ENCODE data around the gene TTC29.
"Not testable (repeated sequence)": the region's sequence is repeated elsewhere in the genome, so short reads cannot be mapped to it uniquely, and the experiment has no call there.

Gene TTC29

GRCh38 chr4:146793727-146794126 lies 151.9 kb downstream of the TTC29 start:
- TF ChIP-seq TAF1 (IDR thresholded peaks at IDR 0.05; ENCODE audit: borderline replicate concordance, low read depth, low read length): no peak
- no peak for TF ChIP-seq POLR2A (IDR thresholded peaks at IDR 0.05; ENCODE audit: low read depth, low read length)
- no peak for TF ChIP-seq POLR2AphosphoS5 (IDR thresholded peaks at IDR 0.05; ENCODE audit: low read depth, low read length)
- FAIRE-seq: no peak

DNA sequence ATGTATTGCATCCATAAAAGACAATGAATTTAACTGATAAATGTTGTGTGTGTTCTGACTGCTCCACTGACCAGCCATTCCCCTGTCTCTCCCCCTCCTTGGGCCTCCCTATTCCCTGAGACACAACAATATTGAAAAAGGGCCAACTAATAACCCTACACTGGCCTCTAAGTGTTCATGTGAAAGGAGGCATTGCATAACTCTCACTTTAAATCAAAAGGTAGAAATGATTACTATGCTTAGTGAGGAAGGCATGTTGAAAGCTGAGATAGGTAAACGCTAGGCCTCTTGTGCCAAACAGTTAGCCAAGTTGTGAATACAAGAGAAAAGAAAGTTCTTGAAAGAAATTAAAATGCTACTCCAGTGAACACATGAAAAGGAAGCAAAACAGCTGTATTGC lies 154.2 kb downstream of the TTC29 start:
- no peak for DNase-seq (ENCODE audit: insufficient read length)
- no peak for FAIRE-seq
- TF ChIP-seq POLR2A (IDR thresholded peaks at IDR 0.05; ENCODE audit: low read depth, low read length): no peak
- TF ChIP-seq POLR2AphosphoS5 (IDR thresholded peaks at IDR 0.05; ENCODE audit: low read depth, low read length): no peak
- TF ChIP-seq TAF1 (IDR thresholded peaks at IDR 0.05; ENCODE audit: borderline replicate concordance, low read depth, low read length): no peak

More at GRCh38 chr4:146793727-146794126, 151.9 kb downstream of the TTC29 start:
- DNase-seq (ENCODE audit: insufficient read length): no peak

DNA sequence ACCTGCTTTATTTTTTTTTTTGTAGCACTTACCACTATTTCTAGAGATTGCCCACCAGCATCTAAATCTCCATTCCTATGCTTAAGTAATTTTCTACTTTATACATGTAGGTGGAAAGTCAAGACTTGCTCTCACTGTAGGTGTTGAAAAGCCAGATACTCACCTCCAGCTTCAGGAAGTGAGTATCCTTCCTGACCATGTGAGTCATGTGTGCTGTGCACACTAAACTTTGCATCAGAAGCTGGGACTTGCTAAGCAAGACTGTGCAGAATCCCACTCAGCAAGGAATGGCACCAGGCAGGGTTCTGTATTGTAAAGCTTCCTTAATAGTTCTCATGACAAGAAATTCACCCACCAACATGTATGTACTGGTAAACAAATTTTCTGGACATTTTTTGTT lies 155.1 kb downstream of the TTC29 start:
- no peak for DNase-seq (ENCODE audit: insufficient read length)
- no peak for TF ChIP-seq POLR2A (IDR thresholded peaks at IDR 0.05; ENCODE audit: low read depth, low read length)
- no peak for TF ChIP-seq TAF1 (IDR thresholded peaks at IDR 0.05; ENCODE audit: borderline replicate concordance, low read depth, low read length)
- no peak for TF ChIP-seq POLR2AphosphoS5 (IDR thresholded peaks at IDR 0.05; ENCODE audit: low read depth, low read length)
- FAIRE-seq: no peak

GRCh38 chr4:146787731-146788130 lies 157.9 kb downstream of the TTC29 start:
- DNase-seq (ENCODE audit: insufficient read length) (no peak), FAIRE-seq (no peak)
- TF ChIP-seq POLR2A (IDR thresholded peaks at IDR 0.05; ENCODE audit: low read depth, low read length) (no peak), POLR2AphosphoS5 (IDR thresholded peaks at IDR 0.05; ENCODE audit: low read depth, low read length) (no peak), TAF1 (IDR thresholded peaks at IDR 0.05; ENCODE audit: borderline replicate concordance, low read depth, low read length) (no peak)

DNA sequence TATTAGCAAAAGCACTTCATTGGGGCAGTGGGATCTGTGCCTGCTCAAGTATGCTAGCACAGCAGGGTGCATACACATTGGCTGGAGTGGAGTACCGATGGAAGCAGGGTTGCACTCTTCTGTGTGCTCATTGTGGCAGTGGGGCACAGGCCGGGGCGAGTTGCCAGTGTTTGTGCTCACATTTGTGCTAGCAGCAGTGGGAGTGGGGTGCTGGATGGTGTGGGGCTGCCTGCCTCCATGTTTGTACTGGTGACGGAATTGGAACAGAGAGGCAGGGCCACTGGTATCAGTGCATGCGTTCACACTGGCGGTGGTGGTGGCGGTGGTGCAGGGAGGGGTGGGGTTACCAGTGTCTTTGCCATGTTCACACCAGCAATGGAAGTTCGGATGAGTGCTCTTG lies 169.0 kb downstream of the TTC29 start:
- DNase-seq (ENCODE audit: insufficient read length): no peak
- no peak for FAIRE-seq
- TF ChIP-seq POLR2A (IDR thresholded peaks at IDR 0.05; ENCODE audit: low read depth, low read length) (no peak), TAF1 (IDR thresholded peaks at IDR 0.05; ENCODE audit: borderline replicate concordance, low read depth, low read length) (no peak), POLR2AphosphoS5 (IDR thresholded peaks at IDR 0.05; ENCODE audit: low read depth, low read length) (no peak)

DNA sequence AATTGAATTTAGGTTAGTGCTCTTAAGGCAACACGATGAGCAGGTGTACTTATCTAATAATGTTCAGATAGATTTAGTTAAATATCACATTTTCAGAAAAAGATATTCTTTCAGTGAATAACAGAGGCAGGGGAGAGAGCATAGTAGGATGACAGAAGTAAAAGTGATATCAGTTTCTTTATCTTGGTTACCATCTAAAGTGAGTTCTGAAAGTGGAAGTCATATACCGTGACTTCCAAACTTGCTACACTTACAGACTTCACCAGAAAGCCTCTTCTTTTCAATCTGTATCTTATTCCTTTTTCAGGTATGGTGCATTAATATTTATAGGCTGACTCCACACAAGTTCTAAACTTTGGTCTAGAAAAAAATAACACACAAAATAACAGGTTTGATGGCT lies 182.1 kb downstream of the TTC29 start:
- FAIRE-seq (no peak), DNase-seq (ENCODE audit: insufficient read length) (no peak)
- TF ChIP-seq POLR2AphosphoS5 (IDR thresholded peaks at IDR 0.05; ENCODE audit: low read depth, low read length): no peak
- no peak for TF ChIP-seq TAF1 (IDR thresholded peaks at IDR 0.05; ENCODE audit: borderline replicate concordance, low read depth, low read length)
- no peak for TF ChIP-seq POLR2A (IDR thresholded peaks at IDR 0.05; ENCODE audit: low read depth, low read length)

DNA sequence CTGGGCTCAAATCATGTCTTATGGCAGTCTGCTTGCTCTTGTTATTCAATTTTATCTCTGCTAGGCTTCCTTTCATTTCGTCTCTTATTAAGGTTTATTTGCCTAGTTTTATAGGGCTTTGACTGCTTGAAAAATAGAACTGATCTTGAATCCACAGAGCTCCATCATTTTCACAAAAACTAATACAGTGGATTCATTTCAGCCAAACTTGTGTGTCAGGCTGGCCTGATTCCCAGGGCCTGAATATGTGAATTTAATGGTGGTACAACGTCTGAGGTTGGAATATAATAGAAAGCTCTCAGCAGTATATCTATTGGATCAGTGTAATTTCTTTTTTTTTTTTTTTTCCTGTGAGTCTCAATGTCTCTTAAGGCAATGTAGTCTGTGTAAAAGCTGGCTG lies 183.6 kb downstream of the TTC29 start:
- DNase-seq (ENCODE audit: insufficient read length) (no peak), FAIRE-seq (no peak)
- no peak for TF ChIP-seq POLR2AphosphoS5 (IDR thresholded peaks at IDR 0.05; ENCODE audit: low read depth, low read length)
- no peak for TF ChIP-seq POLR2A (IDR thresholded peaks at IDR 0.05; ENCODE audit: low read depth, low read length)
- no peak for TF ChIP-seq TAF1 (IDR thresholded peaks at IDR 0.05; ENCODE audit: borderline replicate concordance, low read depth, low read length)

DNA sequence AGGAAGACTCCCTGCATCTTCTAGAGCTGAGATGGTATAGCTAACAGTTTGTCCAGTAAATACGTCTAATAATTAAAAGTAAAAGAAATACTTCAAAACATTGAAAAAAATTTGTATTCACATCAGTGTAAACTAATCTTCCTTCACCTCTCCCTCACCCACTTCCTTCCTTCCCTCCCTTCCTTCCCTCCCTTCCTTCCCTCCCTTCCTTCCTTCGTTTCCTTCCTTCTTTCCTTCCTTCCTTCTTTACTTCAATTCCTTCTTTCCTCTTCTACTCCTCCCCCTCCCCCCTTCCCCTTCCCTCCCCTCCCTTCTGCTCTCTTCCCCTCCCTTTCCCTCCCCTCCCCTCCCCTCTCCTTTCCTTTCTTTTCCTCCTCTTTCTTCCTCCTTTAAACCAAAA lies 203.2 kb downstream of the TTC29 start:
- FAIRE-seq (no peak), DNase-seq (ENCODE audit: insufficient read length) (no peak)
- TF ChIP-seq TAF1 (IDR thresholded peaks at IDR 0.05; ENCODE audit: borderline replicate concordance, low read depth, low read length) (no peak), POLR2A (IDR thresholded peaks at IDR 0.05; ENCODE audit: low read depth, low read length) (no peak), POLR2AphosphoS5 (IDR thresholded peaks at IDR 0.05; ENCODE audit: low read depth, low read length) (no peak)

DNA sequence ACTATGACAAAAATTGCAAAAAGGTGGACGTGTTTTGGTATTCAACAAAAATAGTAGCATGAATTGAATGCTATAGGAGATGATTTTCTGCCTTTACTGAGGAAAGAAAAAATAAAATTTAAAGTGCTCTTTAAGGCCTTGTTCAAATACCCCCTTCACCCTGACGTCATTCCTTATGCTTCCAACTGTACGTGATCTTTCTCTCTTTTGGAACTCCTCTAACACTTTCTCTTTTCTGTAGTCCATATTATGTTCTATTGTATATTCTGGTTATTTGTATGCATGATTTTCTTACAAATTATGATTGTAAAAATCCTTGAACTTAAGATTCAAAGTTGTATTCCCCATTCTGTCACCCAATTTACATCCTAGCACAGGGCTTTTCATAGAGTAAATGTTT lies 206.5 kb downstream of the TTC29 start:
- DNase-seq (ENCODE audit: insufficient read length) (no peak), FAIRE-seq (no peak)
- TF ChIP-seq POLR2AphosphoS5 (IDR thresholded peaks at IDR 0.05; ENCODE audit: low read depth, low read length) (no peak), TAF1 (IDR thresholded peaks at IDR 0.05; ENCODE audit: borderline replicate concordance, low read depth, low read length) (no peak), POLR2A (IDR thresholded peaks at IDR 0.05; ENCODE audit: low read depth, low read length) (no peak)

GRCh38 chr4:146723519-146723918 lies 222.1 kb downstream of the TTC29 start:
- not testable (repeated sequence) for FAIRE-seq; DNase-seq (ENCODE audit: insufficient read length)

DNA sequence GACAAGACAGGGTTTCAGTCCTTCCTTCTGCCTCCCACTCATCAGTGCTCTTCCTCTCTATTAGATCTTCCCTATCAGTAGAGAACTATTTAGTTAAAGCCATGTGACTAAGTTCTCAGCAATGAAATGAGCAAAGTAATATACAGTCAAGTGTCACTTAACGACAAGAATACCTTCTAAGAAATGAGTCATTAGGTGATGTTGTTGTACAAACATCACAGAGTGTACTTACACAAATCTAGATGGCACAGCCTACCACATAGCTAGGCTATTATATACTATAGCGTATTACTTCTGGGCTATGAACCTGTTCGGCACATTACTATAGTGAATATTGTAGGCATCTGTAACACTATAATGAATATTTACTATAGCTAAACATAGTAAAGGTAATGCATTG lies 235.7 kb downstream of the TTC29 start:
- no peak for DNase-seq (ENCODE audit: insufficient read length)
- FAIRE-seq: no peak
- TF ChIP-seq POLR2AphosphoS5 (IDR thresholded peaks at IDR 0.05; ENCODE audit: low read depth, low read length) (no peak), TAF1 (IDR thresholded peaks at IDR 0.05; ENCODE audit: borderline replicate concordance, low read depth, low read length) (no peak), POLR2A (IDR thresholded peaks at IDR 0.05; ENCODE audit: low read depth, low read length) (no peak)

DNA sequence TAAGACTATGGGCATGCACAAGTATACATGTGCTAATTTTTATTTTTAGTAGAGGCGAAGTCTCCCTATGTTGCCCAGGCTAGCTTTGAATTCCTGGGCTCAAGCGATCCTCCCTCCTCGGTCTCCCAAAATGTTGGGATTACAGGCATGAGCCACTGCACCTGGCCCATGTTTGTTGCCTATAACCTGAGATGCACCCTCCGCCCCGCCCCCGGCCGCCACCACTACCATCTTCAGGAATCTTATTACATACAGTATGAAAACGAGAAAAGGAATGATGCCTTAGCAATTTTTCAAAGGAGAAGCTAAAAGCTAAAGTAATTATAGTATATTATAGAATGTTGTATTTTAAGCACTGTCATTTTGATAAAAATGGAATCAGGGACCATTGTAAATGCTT lies 245.8 kb downstream of the TTC29 start:
- TF ChIP-seq POLR2A (IDR thresholded peaks at IDR 0.05; ENCODE audit: low read depth, low read length): no peak
- no peak for TF ChIP-seq TAF1 (IDR thresholded peaks at IDR 0.05; ENCODE audit: borderline replicate concordance, low read depth, low read length)
- TF ChIP-seq POLR2AphosphoS5 (IDR thresholded peaks at IDR 0.05; ENCODE audit: low read depth, low read length): no peak
- FAIRE-seq (no peak), DNase-seq (ENCODE audit: insufficient read length) (no peak)
